SU-DHL-6 (cell line): ENCODE results near the gene CLEC1A.

Experiments
- H2AFZ ChIP-seq: fragments of 200-600 bp; sonication (generic); 2 replicates; pipeline ENCODE4 v1.6.1; 2014; ENCODE audit warnings: low read depth, mild to moderate bottlenecking, moderate library complexity, mixed read lengths, antibody characterized with exemption, low read length; ENCODE audit not compliant: severe bottlenecking
- H3F3A ChIP-seq: fragments of 200-600 bp; shearing (Covaris generic); 2 replicates; pipeline ENCODE4 v1.6.0; 2016; ENCODE audit warnings: antibody characterized with exemption, mild to moderate bottlenecking; ENCODE audit not compliant: insufficient read depth
- H3K27ac ChIP-seq: fragments of 200-600 bp; sonication (generic); 2 replicates; pipeline ENCODE4 v1.5.1; 2016; ENCODE audit warnings: low read depth, mild to moderate bottlenecking, low read length, moderate library complexity, mixed read lengths
- H3K27me3 ChIP-seq: fragments of 200-600 bp; sonication (generic), shearing (Covaris generic); 2 replicates; pipeline ENCODE4 v1.6.0; 2014; ENCODE audit warnings: mild to moderate bottlenecking, low read length
- H3K36me3 ChIP-seq: fragments of 200-600 bp; sonication (generic); 2 replicates; pipeline ENCODE4 v1.6.1; 2014; ENCODE audit warnings: mild to moderate bottlenecking, low read length, mixed read lengths
- H3K4me2 ChIP-seq: fragments of 300-600, 200-600 bp; shearing (Covaris generic), sonication (generic); 2 replicates; pipeline ENCODE4 v1.6.0; 2014; ENCODE audit warnings: low read length, low read depth, mild to moderate bottlenecking; ENCODE audit not compliant: poor library complexity, severe bottlenecking
- H3K4me3 ChIP-seq: fragments of 200-600 bp; sonication (generic); 2 replicates; pipeline ENCODE4 v1.5.1; 2014; ENCODE audit warnings: antibody characterized with exemption, low read length, mild to moderate bottlenecking, mixed read lengths; ENCODE audit not compliant: insufficient read depth, poor library complexity, severe bottlenecking
- H3K79me2 ChIP-seq: fragments of 200-600 bp; sonication (generic); 2 replicates; pipeline ENCODE4 v1.6.1; 2014; ENCODE audit warnings: mild to moderate bottlenecking, low read length, moderate library complexity; ENCODE audit not compliant: insufficient read depth
- H3K9ac ChIP-seq: fragments of 200-600 bp; sonication (generic); 2 replicates; pipeline ENCODE4 v1.7.0; 2014; ENCODE audit warnings: mild to moderate bottlenecking, low read length
- H3K9me2 ChIP-seq: fragments of 200-600 bp; sonication (generic); replicated peaks from 2 replicates; pipeline ENCODE4 v1.6.1; 2014; ENCODE audit warnings: low read length; ENCODE audit not compliant: insufficient read depth
- H3K9me3 ChIP-seq: fragments of 200-600 bp; sonication (generic); 2 replicates; pipeline ENCODE4 v1.6.1; 2014; ENCODE audit warnings: low read length, mixed read lengths; ENCODE audit not compliant: insufficient read depth
- H4K20me1 ChIP-seq: fragments of 200-600 bp; sonication (generic); 2 replicates; pipeline ENCODE4 v1.6.1; 2014; ENCODE audit warnings: low read depth, mild to moderate bottlenecking, antibody characterized with exemption, low read length, moderate library complexity, mixed read lengths
- EZH2phosphoT487 ChIP-seq: fragments of 200-600 bp; sonication (generic), shearing (Covaris generic); conservative IDR thresholded peaks from 2 replicates; pipeline ENCODE4 v1.6.1; 2018; ENCODE audit warnings: mild to moderate bottlenecking, antibody characterized with exemption, low read length, moderate library complexity, mixed read lengths
- TF ChIP-seq, protein P1 (sequence below): fragments of 200-600 bp; sonication (generic); IDR thresholded peaks from one replicate; pipeline ENCODE4 v1.5.1; 2017; ENCODE audit warnings: antibody characterized with exemption, mild to moderate bottlenecking, low read length, moderate library complexity; ENCODE audit not compliant: insufficient read depth, poor library complexity, severe bottlenecking

CLEC1A gene

DNA sequence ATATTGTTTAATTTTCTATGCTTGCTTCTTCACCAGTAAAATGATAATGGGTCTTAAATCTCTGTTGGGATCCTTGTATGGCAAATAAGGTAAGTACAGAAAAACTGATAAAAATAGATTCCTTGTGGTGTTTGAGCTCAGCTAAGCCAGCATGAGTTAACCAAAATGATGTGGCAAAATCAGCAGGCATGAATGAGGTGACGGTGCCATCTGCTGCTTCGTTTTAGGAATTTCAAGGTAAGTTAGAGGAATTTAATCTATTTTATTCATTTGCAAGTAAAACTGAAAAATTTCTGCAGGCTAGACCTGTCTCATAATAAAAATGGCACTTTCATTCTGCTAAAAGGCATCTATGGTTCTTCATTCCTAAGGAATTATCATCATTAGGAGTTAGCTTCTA is 41.2 kb upstream of the CLEC1A start:
- H4K20me1 ChIP-seq = no peaks in the 10 kb centered on the region
- H3K9me3 ChIP-seq = no peaks in the 10 kb centered on the region
- no peaks in the 10 kb centered on the region for H3K36me3 ChIP-seq
- no peak overlapping the region for H3K4me3 ChIP-seq
- H3K79me2 ChIP-seq = no peaks in the 10 kb centered on the region
- no peak for TF ChIP-seq EZH2phosphoT487
- TF ChIP-seq, protein P1, sequence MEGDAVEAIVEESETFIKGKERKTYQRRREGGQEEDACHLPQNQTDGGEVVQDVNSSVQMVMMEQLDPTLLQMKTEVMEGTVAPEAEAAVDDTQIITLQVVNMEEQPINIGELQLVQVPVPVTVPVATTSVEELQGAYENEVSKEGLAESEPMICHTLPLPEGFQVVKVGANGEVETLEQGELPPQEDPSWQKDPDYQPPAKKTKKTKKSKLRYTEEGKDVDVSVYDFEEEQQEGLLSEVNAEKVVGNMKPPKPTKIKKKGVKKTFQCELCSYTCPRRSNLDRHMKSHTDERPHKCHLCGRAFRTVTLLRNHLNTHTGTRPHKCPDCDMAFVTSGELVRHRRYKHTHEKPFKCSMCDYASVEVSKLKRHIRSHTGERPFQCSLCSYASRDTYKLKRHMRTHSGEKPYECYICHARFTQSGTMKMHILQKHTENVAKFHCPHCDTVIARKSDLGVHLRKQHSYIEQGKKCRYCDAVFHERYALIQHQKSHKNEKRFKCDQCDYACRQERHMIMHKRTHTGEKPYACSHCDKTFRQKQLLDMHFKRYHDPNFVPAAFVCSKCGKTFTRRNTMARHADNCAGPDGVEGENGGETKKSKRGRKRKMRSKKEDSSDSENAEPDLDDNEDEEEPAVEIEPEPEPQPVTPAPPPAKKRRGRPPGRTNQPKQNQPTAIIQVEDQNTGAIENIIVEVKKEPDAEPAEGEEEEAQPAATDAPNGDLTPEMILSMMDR = no peak
- no peaks in the 10 kb centered on the region for H3K27me3 ChIP-seq
- no peak overlapping the region for H3K9ac ChIP-seq
- no peaks in the 10 kb centered on the region for H3F3A ChIP-seq
- H3K27ac ChIP-seq = no peak overlapping the region
- no peak overlapping the region for H3K4me2 ChIP-seq
- H2AFZ ChIP-seq = no peak overlapping the region
- H3K9me2 ChIP-seq = no peaks in the 10 kb centered on the region

DNA sequence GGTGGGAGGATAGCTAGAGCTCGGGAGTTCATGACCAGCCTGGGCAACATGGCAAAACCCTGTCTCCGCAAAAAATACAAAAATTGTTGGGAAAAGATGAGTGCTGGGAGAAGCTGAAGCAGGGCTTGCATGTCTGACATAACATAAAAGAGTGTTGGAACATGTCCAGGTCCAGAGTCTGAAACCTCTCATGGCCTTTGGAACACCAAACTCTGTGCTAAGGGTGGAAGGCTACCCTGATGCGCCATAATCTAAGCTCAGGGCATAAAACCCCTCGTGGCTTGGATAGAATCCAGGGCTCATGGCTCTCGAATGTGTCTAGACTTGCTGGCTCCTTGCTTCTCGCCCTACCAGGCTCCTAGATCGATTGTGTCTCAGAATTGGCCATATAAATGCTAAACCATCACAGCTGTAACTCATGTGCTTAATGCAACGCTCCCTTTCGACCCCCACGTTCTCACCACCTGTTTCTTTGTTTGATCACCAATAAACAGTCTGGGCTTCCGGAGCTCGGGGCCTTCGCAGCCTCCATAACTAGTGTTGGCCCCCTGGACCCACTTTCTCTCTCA is 37.9 kb upstream of the CLEC1A start:
- H2AFZ ChIP-seq = no peak overlapping the region
- no peaks in the 10 kb centered on the region for H3K9me3 ChIP-seq
- no peak overlapping the region for H3K9ac ChIP-seq
- H3K9me2 ChIP-seq = no peaks in the 10 kb centered on the region
- no peaks in the 10 kb centered on the region for H3K36me3 ChIP-seq
- no peak overlapping the region for H3K4me3 ChIP-seq
- TF ChIP-seq, protein P1 = no peak
- no peak for TF ChIP-seq EZH2phosphoT487
- H3F3A ChIP-seq = no peaks in the 10 kb centered on the region
- H4K20me1 ChIP-seq = no peaks in the 10 kb centered on the region
- no peaks in the 10 kb centered on the region for H3K79me2 ChIP-seq
- no peak overlapping the region for H3K27ac ChIP-seq
- no peaks in the 10 kb centered on the region for H3K27me3 ChIP-seq
- H3K4me2 ChIP-seq = no peak overlapping the region

- no peaks in the 10 kb centered on the region for H3K9me3 ChIP-seq
- H3K36me3 ChIP-seq = no peaks in the 10 kb centered on the region
- H3K9me2 ChIP-seq = no peaks in the 10 kb centered on the region
- H3K4me2 ChIP-seq = no peak overlapping the region
- no peak overlapping the region for H3K4me3 ChIP-seq
- H3K27ac ChIP-seq = no peak overlapping the region
- no peak overlapping the region for H2AFZ ChIP-seq
- H3K9ac ChIP-seq = no peak overlapping the region
- H4K20me1 ChIP-seq = no peaks in the 10 kb centered on the region
- H3K79me2 ChIP-seq = no peaks in the 10 kb centered on the region
- H3F3A ChIP-seq = no peaks in the 10 kb centered on the region
- no peak for TF ChIP-seq EZH2phosphoT487
- TF ChIP-seq, protein P1 = no peak
- no peaks in the 10 kb centered on the region for H3K27me3 ChIP-seq
These were observed 36.3 kb upstream of the CLEC1A start for GRCh38 chr12:10135126-10135525.
